HepG2 (cell line): ENCODE results near the gene MAGIX. TPM values are rescaled to one million over a fixed set of nuclear protein-coding genes. Genes with fewer than 3 reads are reported as not detected.
A peak's percentile ranks its signal among the peaks of the same experiment; 100 is the strongest.

Source experiments
- CAMTA2 ChIP-seq: sonication (generic); formaldehyde crosslinking; IDR thresholded peaks from 2 replicates; pipeline ENCODE4 v1.4.0; 2020; ENCODE audit warnings: mild to moderate bottlenecking, missing genetic modification reagents, borderline replicate concordance
- CENPT ChIP-seq: sonication (generic); formaldehyde crosslinking; IDR thresholded peaks from 2 replicates; pipeline ENCODE4 v1.8.0; 2022; ENCODE audit warnings: low read depth, mild to moderate bottlenecking, moderate library complexity, missing genetic modification reagents
- CHCHD3 ChIP-seq: sonication (generic); formaldehyde crosslinking; IDR thresholded peaks from 2 replicates; pipeline ENCODE4 v1.8.0; 2022; ENCODE audit warnings: mild to moderate bottlenecking, missing genetic modification reagents, moderate library complexity
- CREBL2 ChIP-seq: sonication (generic); formaldehyde crosslinking; IDR thresholded peaks from 2 replicates; pipeline ENCODE4 v1.8.1; 2023; ENCODE audit warnings: missing genetic modification reagents, mild to moderate bottlenecking, borderline replicate concordance
- HNRNPLL ChIP-seq: fragments of 200-400 bp; formaldehyde crosslinking; IDR thresholded peaks from 2 replicates; pipeline ENCODE4 v1.6.1; 2017; ENCODE audit warnings: mild to moderate bottlenecking, low read depth, low read length; ENCODE audit not compliant: poor library complexity, severe bottlenecking
- ISL2 ChIP-seq: sonication (generic); formaldehyde crosslinking; IDR thresholded peaks from 2 replicates; pipeline ENCODE4 v1.5.0; 2020; ENCODE audit warnings: missing genetic modification reagents
- LBX2 ChIP-seq: sonication (generic); formaldehyde crosslinking; IDR thresholded peaks from 2 replicates; pipeline ENCODE4 v1.5.0; 2020; ENCODE audit warnings: missing genetic modification reagents, mild to moderate bottlenecking, borderline replicate concordance
- POLR2A ChIP-seq, 2 experiments: IDR thresholded peaks; 2 replicates each; pipeline ENCODE4 v1.6.1; 2011; ENCODE audit warnings: low read depth in 2 of 2, low read length in 2 of 2, mild to moderate bottlenecking in 1 of 2, moderate library complexity in 1 of 2; ENCODE audit not compliant: insufficient read depth in 1 of 2
- RCOR2 ChIP-seq: IDR thresholded peaks from 2 replicates; pipeline ENCODE4 v1.6.1; 2016; ENCODE audit warnings: missing biosample characterization, missing genetic modification reagents
- SUZ12 ChIP-seq: fragments of 150-350 bp; IDR thresholded peaks from 2 replicates; pipeline ENCODE4 v1.6.1; 2014; ENCODE audit warnings: low read depth, low read length
- ZNF12 ChIP-seq: sonication (generic); formaldehyde crosslinking; IDR thresholded peaks from 2 replicates; pipeline ENCODE4 v1.5.0; 2020; ENCODE audit warnings: missing genetic modification reagents
- ZNF430 ChIP-seq: sonication (generic); formaldehyde crosslinking; IDR thresholded peaks from 2 replicates; pipeline ENCODE4 v1.9.0; 2021; ENCODE audit warnings: mild to moderate bottlenecking, missing genetic modification reagents
- ZNF501 ChIP-seq: sonication (generic); formaldehyde crosslinking; IDR thresholded peaks from 2 replicates; pipeline ENCODE4 v1.5.1; 2020; ENCODE audit warnings: mild to moderate bottlenecking, moderate library complexity, missing genetic modification reagents
- ZNF549 ChIP-seq: sonication (generic); formaldehyde crosslinking; IDR thresholded peaks from 2 replicates; pipeline ENCODE4 v1.5.0; 2020; ENCODE audit warnings: missing genetic modification reagents
- ZNF878 ChIP-seq: sonication (generic); formaldehyde crosslinking; IDR thresholded peaks from 2 replicates; pipeline ENCODE4 v1.8.1; 2023; ENCODE audit warnings: mild to moderate bottlenecking, missing genetic modification reagents, moderate library complexity
- ZSCAN25 ChIP-seq: sonication (generic); formaldehyde crosslinking; IDR thresholded peaks from 2 replicates; pipeline ENCODE4 v1.8.0; 2022; ENCODE audit warnings: mild to moderate bottlenecking, missing genetic modification reagents
- polyA plus RNA-seq, 8 experiments: library from polyadenylated mRNA; depleted of rRNA in 3 of 8; stranded (reverse) in 7 of 8; unstranded in 1 of 8; fragments of >200 nt; fragmentation: Illumina TruSeq in 4 of 8; extraction: Trizol in 4 of 8; gene quantifications; 2 replicates each; pipeline versions ENCODE4 v1.2.1 to v1.2.3, GENCODE V29; 2011 to 2016; ENCODE audit warnings: low read depth in 4 of 8, missing spikeins in 1 of 8, mixed read lengths in 1 of 8; ENCODE audit not compliant: insufficient read depth in 1 of 8
- total RNA-seq, 5 experiments: library from RNA; depleted of rRNA; stranded (reverse); fragments of >200 nt; fragmentation: Illumina TruSeq; extraction: Trizol; gene quantifications; 2 replicates each; pipeline ENCODE4 v1.2.3, GENCODE V29; 2016; ENCODE audit warnings: low read depth in 1 of 5
- TF ChIP-seq, protein P1 (sequence below): sonication (generic); formaldehyde crosslinking; IDR thresholded peaks from 2 replicates; pipeline ENCODE4 v1.4.0; 2020; ENCODE audit warnings: mild to moderate bottlenecking, missing genetic modification reagents, borderline replicate concordance
- TF ChIP-seq, protein P2 (sequence below): sonication (generic); formaldehyde crosslinking; IDR thresholded peaks from 2 replicates; pipeline ENCODE4 v1.4.0; 2020; ENCODE audit warnings: missing genetic modification reagents
- TF ChIP-seq, protein P3 (sequence below), 2 experiments: sonication (generic) in 1 of 2; formaldehyde crosslinking in 1 of 2; IDR thresholded peaks; 2 replicates each; pipeline versions ENCODE4 v1.4.0 to v1.6.1; 2018 to 2020; ENCODE audit warnings: missing genetic modification reagents in 2 of 2, borderline replicate concordance in 1 of 2, low read depth in 1 of 2, mild to moderate bottlenecking in 1 of 2, missing biosample characterization in 1 of 2

MAGIX gene
- total and polyA plus RNA-seq, 2 of the 13 experiments (the other 11 are each of a cell fraction or from before 2014, with no cell fraction given): 0.63 to 1.2 TPM

DNA sequence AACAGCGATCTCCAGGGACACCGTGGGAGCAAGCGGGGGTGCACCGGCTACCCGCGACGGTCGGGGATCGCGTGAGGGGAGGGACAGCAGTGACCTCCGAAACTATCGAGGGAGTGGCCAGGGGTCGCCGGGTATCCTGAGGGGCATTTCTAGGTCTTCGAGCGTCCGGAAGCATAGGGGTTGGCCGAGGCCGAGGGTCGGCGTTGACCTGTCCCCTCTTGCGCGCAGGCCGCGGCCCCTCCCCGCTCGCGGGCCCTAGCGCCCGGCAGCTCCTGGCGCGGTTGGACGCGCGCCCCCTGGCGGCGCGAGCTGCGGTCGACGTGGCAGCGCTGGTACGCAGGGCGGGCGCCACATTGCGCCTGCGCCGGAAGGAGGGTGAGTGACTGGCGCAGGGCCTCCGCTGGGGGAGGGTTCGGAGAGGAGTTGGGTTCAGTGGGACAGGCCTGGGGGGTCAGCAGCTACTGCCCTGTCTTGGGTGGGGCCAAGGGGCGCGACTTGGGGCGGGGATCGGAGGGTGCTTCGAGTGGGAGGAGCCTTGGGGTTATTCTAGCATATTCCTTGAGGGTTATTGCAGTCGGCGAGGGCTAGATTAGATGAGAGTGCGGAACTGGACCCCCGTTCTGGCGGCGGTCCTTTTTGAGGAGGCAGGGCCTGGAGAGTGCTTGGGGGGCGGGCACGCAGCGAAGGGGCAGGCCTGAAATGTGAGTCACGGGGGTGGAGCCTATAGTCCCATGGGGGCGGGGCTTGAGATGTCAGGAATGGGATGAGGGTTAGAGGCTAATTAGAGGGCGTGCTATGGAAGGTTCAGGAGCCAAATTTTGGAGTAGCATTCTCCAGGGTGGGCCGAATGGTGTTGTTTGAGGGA lies 1.2 kb downstream of the MAGIX start (continued):
- TF ChIP-seq ISL2 (no peak), CHCHD3 (no peak), SUZ12 (no peak), ZNF12 (CRISPR knock-in tag) (no peak), POLR2A (IDR thresholded peaks at IDR 0.05; ENCODE audit: insufficient read depth in 1 of 2, low read depth in 2 of 2, low read length in 2 of 2) (0 out of 4 replicates have a peak, but pooled peaks have one; percentile 19 to 43), ZNF501 (CRISPR knock-in tag) (no peak), ZSCAN25 (CRISPR knock-in tag) (0 out of 2 replicates have a peak, but pooled peaks have one; percentile 40), CREBL2 (CRISPR knock-in tag) (no peak), CENPT (CRISPR knock-in tag) (no peak), ZNF430 (CRISPR knock-in tag) (0 out of 2 replicates have a peak, but pooled peaks have one; percentile 21), CAMTA2 (CRISPR knock-in tag) (no peak), ZNF878 (CRISPR knock-in tag) (no peak), ZNF549 (no peak), RCOR2 (no peak), LBX2 (no peak), HNRNPLL (peak; percentile 84)
- TF ChIP-seq, protein P1, sequence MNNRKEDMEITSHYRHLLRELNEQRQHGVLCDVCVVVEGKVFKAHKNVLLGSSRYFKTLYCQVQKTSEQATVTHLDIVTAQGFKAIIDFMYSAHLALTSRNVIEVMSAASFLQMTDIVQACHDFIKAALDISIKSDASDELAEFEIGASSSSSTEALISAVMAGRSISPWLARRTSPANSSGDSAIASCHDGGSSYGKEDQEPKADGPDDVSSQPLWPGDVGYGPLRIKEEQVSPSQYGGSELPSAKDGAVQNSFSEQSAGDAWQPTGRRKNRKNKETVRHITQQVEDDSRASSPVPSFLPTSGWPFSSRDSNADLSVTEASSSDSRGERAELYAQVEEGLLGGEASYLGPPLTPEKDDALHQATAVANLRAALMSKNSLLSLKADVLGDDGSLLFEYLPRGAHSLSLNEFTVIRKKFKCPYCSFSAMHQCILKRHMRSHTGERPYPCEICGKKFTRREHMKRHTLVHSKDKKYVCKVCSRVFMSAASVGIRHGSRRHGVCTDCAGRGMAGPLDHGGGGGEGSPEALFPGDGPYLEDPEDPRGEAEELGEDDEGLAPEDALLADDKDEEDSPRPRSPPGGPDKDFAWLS: no peak
- TF ChIP-seq, protein P2, sequence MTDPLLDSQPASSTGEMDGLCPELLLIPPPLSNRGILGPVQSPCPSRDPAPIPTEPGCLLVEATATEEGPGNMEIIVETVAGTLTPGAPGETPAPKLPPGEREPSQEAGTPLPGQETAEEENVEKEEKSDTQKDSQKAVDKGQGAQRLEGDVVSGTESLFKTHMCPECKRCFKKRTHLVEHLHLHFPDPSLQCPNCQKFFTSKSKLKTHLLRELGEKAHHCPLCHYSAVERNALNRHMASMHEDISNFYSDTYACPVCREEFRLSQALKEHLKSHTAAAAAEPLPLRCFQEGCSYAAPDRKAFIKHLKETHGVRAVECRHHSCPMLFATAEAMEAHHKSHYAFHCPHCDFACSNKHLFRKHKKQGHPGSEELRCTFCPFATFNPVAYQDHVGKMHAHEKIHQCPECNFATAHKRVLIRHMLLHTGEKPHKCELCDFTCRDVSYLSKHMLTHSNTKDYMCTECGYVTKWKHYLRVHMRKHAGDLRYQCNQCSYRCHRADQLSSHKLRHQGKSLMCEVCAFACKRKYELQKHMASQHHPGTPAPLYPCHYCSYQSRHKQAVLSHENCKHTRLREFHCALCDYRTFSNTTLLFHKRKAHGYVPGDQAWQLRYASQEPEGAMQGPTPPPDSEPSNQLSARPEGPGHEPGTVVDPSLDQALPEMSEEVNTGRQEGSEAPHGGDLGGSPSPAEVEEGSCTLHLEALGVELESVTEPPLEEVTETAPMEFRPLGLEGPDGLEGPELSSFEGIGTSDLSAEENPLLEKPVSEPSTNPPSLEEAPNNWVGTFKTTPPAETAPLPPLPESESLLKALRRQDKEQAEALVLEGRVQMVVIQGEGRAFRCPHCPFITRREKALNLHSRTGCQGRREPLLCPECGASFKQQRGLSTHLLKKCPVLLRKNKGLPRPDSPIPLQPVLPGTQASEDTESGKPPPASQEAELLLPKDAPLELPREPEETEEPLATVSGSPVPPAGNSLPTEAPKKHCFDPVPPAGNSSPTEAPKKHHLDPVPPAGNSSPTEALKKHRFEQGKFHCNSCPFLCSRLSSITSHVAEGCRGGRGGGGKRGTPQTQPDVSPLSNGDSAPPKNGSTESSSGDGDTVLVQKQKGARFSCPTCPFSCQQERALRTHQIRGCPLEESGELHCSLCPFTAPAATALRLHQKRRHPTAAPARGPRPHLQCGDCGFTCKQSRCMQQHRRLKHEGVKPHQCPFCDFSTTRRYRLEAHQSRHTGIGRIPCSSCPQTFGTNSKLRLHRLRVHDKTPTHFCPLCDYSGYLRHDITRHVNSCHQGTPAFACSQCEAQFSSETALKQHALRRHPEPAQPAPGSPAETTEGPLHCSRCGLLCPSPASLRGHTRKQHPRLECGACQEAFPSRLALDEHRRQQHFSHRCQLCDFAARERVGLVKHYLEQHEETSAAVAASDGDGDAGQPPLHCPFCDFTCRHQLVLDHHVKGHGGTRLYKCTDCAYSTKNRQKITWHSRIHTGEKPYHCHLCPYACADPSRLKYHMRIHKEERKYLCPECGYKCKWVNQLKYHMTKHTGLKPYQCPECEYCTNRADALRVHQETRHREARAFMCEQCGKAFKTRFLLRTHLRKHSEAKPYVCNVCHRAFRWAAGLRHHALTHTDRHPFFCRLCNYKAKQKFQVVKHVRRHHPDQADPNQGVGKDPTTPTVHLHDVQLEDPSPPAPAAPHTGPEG: no peak
- TF ChIP-seq, protein P3, sequence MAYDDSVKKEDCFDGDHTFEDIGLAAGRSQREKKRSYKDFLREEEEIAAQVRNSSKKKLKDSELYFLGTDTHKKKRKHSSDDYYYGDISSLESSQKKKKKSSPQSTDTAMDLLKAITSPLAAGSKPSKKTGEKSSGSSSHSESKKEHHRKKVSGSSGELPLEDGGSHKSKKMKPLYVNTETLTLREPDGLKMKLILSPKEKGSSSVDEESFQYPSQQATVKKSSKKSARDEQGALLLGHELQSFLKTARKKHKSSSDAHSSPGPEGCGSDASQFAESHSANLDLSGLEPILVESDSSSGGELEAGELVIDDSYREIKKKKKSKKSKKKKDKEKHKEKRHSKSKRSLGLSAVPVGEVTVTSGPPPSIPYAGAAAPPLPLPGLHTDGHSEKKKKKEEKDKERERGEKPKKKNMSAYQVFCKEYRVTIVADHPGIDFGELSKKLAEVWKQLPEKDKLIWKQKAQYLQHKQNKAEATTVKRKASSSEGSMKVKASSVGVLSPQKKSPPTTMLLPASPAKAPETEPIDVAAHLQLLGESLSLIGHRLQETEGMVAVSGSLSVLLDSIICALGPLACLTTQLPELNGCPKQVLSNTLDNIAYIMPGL (CRISPR knock-in tag; IDR thresholded peaks at IDR 0.05; ENCODE audit: borderline replicate concordance in 1 of 2, low read depth in 1 of 2): peak in 1 of 2 experiments; percentile 22; a peak in 1 of 4 replicates
